Hepatic stellate cell (primary cell): ENCODE measurements around the gene SECISBP2.
A peak's percentile ranks its signal among the peaks of the same experiment; 100 is the strongest.
"Not testable (repeated sequence)": the region's sequence is repeated elsewhere in the genome, so short reads cannot be mapped to it uniquely, and the experiment has no call there.

Experiments
- DNase-seq: peaks from one replicate; pipeline ENCODE4 v3.0.0; 2011; ENCODE audit warnings: low spot score

The SECISBP2 gene, protein sequence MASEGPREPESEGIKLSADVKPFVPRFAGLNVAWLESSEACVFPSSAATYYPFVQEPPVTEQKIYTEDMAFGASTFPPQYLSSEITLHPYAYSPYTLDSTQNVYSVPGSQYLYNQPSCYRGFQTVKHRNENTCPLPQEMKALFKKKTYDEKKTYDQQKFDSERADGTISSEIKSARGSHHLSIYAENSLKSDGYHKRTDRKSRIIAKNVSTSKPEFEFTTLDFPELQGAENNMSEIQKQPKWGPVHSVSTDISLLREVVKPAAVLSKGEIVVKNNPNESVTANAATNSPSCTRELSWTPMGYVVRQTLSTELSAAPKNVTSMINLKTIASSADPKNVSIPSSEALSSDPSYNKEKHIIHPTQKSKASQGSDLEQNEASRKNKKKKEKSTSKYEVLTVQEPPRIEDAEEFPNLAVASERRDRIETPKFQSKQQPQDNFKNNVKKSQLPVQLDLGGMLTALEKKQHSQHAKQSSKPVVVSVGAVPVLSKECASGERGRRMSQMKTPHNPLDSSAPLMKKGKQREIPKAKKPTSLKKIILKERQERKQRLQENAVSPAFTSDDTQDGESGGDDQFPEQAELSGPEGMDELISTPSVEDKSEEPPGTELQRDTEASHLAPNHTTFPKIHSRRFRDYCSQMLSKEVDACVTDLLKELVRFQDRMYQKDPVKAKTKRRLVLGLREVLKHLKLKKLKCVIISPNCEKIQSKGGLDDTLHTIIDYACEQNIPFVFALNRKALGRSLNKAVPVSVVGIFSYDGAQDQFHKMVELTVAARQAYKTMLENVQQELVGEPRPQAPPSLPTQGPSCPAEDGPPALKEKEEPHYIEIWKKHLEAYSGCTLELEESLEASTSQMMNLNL

DNA sequence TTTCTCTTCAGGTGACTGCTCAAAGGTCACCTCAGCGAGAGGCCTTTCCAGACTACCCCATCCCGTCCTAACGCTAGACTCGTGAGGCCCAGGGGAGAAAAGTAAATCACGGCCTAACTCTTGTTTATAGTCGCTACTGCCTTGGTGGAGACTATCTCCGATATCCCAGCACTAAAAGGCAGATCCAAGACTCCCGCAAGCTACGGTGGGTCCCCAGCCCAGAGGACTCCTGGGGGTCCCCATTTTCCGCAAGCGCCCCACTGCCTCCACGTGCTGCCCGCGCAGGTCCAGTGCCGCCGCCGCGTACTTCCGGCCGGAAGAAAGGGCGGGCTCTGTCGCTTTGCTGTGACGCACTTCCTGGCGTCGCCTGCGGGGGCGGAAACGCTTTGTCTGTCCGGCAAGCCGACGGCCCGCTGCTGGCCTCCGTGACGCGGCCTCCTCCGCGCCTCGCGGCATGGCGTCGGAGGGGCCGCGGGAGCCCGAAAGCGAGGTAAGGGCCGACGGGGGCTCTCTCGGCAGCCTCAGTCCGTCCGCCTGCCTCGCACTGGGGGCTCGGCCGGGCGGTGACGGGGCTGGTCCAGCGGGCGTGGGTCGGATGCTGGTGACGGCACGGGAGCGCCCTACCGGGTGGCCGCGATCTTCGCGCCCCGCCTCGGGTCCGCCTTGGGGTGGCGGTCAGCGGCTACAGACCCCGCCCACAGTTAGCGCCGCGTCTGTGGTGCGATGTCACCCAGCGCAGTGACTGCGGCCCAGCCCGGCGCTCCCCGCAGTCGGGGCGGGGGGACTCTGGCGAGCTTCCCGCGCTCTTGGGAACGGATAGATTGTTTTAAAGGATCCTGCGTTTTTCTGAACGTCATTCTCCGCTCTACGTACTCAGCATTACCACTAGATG lies at the start of gene SECISBP2:
SECISBP2 (plus strand) TSS at position 378 of the 892 bp plus-strand sequence; CDS start at position 455, 77 bp downstream.
- DNase-seq: peak; percentile 89

DNA sequence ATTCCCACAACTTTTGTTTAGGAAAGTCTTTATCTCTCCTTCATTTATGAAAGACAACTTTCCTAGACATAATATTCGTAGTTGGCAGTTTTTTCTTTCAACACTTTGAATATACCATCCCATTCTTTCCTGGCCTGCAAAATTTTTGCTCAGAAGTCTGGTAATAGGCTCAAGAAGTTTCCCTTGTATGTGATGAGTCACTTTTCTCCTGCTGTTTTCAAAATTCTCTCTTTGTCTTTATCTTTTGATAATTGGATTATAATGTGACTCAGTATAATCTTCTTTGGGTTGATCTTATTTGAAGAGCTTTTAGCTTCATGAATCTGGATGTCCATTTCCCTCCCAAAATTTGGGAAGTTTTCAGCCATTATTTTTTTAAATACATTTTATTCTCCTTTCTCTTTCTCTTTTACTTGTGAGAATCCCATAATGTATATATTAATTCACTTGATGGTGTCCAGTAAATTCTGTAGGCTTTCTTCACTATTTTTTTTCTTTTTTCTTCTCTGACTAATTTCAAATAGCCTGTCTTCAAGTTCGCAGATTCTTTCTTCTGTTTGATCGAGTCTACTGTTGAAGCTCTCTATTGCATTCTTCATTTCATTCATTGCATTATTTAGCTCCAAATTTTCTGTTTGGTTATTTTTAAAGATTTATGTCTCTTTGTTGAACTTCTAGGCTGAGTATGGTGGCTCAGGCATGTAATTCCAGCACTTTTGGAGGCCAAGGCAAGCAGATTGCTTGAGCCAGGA lies 44.6 kb upstream of the SECISBP2 start:
- DNase-seq: no peak

DNA sequence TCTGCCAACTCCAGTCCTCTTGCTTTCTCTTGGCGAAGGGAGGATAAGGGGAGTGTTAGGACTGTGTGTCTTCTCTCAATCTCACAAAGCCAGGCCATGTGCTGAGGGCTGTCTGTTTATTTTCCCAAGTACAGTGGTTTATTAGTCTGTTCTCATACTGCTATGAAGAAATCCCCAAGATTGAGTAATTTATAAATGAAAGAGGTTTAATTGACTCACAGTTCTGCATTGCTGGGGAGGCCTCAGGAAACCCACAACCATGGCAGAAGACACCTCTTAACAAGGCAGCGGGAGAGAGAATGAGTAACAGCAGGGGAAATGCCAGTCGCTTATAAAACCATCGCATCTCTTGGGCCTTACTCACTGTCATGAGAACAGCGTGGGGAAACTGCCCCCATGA lies 43.5 kb upstream of the SECISBP2 start:
- no peak for DNase-seq

DNA sequence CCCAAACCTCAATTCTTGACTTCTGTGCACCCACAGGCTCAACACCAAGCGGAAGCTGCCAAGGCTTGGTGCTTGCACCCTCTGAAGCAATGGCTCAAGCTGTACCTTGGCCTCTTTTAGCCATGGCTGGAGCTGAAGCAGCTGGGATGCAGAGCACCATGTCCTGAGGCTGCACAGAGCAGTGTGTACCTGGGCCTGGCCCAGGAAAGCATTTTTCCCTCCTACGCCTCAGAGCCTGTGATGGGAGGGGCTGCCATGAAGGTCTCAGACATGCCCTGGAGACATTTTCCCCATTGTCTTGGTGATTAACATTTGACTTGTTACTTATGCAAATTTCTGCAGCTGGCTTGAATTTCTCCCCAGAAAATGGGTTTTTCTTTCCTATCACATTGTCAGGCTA lies 42.3 kb upstream of the SECISBP2 start:
- DNase-seq: not testable (repeated sequence)

DNA sequence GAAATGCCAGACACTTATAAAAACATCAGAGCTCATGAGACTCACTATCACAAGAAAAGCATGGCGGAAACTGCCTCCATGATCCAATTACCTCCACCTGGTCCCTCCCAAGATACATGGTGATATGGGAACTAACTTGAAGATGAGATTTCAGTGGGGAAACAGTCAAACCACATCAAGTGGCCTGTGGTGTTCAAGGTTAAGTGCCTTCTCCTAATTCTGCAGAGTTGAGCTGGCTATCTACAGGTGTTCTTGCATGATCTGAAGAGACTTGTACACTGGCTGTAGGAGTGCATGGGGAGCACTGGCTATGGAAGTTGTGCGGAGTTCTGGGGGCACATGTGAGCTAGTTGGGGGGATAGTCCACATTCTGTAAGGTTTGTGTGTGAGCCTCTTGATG lies 41.3 kb upstream of the SECISBP2 start:
- DNase-seq: no peak

DNA sequence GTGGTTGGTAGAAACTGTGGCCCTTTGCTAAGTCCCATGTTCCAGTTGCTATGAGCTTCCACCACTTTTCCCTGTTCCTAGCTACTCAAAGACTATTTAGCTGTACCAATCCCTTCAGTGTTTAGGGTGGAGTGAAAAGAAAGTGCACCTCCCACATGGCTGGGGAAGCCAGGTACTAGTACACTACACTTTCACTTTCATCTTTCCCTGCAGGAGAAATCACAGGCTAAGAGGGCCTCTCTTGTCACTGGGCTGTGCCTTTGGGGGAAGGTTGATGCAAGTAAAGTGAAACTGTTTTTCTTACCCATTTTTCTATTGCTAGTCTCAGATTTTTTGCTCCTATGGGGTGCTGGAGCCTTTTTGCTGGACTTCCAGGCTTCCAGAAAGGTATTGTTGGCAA lies 40.8 kb upstream of the SECISBP2 start:
- DNase-seq: no peak

DNA sequence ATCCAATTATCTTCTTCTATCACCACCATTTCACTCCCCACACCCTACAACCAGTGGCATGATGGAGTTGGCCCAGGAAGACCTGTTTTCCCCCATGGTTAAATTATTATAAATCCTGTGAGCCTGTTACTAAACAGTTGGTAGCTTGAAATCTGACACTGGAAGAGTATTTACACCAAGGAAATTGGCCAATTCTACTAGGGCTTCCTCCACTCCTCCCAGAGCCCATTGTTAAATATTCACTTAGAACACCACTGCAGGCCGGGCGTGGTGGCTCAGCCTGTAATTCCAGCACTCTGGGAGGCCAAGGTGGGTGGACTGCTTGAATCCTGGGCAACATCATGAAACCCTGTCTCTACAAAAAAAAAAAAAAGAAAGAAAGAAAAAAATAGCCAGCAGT lies 39.7 kb upstream of the SECISBP2 start:
- DNase-seq: no peak

DNA sequence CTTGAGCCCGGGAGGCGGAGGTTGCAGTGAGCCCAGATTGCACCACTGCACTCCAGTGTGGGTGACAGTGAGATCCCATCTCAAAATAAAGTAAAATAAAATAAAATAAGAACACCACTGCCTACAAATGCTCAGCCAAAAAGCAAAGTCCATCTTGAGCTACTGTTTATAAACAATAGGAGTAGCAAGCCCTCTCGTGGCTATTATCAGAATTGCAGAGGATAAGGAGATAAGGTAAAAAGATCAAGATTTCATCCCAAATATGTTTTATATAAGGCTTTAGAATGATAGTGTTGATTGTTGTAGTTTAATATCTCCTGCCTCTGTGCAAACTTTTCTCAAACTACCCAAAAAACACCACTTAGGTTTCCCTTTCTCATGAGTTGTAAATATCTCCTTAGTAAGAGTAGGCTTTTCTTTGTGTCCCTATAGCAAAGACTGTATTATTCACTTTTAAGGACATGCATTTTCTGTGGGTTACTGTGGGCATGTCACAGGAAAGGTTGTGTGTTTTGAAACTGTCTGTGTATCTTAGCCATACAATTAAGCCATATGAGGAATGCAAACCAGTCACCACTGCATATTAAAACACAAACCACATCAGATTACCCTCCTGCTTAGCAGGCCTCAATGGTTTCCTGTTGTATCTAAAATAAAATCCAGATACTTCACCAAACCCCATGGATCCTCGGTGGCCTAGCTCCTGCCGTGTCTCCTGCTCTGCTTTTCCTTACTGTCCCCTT lies 39.1 kb upstream of the SECISBP2 start:
- peak; percentile 48 for DNase-seq

DNA sequence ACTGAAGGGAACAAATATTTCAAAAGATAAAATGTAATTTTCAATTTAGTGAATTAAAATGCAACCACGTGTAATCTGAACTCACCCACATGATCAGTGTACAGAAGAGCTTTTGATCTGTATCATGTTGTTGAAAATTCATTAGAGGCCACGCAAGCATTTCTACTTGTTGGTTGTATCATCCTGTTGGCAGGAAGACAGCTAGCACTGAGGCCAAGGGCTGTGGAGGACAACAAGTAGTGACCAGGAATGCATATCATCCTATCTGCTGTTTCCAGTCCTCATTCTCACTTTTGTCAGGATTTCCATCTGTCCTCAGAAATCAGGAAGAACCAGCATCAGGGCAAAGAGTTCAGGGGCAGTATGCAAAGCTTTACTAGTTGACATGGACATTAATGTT lies 37.2 kb upstream of the SECISBP2 start:
- DNase-seq: no peak

DNA sequence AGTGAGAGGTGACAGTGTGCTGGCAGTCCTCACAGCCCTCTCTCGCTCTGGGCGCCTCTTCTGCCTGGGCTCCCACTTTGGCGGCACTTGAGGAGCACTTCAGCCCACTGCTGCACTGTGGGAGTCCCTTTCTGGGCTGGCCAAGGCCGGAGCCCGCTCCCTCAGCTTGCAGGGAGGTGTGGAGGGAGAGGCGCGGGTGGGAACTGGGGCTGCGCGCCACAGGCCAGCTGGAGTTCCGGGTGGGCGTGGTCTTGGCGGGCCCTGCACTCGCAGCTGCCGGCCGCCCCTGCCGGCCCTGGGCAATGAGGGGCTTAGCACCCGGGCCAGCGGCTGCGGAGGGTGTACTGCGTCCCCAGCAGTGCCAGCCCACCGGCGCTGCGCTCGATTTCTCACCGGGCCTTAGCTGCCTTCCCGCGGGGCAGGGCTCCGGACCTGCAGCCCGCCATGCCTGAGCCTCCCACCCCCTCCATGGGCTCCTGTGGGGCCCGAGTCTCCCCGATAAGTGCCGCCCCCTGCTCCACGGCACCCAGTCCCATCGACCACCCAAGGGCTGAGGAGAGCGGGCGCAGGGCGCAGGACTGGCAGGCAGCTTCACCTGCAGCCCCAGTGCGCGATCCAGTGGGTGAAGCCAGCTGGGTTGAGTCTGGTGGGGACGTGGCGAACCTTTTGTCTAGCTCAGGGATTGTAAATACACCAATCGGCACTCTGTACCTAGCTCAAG lies 35.9 kb upstream of the SECISBP2 start:
- not testable (repeated sequence) for DNase-seq

DNA sequence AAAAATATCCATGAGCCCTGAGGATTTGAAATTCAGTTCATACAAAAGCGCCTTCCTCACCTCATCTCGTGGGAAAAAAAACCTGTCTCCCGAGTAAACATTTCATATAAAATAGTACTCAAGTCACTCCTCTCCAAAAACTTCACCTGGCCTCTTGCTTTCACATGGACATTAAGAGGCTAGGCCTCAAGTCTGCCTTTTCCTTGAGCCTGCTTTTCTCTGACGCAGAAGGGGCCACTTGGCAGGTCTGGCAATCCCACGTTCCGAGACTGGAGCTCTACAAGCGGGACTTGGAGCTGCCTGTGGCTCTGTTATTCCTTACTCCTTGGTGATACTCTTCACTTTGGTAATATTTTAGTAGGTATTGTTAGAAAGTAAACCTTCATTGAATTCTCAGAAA lies 34.2 kb upstream of the SECISBP2 start:
- no peak for DNase-seq

DNA sequence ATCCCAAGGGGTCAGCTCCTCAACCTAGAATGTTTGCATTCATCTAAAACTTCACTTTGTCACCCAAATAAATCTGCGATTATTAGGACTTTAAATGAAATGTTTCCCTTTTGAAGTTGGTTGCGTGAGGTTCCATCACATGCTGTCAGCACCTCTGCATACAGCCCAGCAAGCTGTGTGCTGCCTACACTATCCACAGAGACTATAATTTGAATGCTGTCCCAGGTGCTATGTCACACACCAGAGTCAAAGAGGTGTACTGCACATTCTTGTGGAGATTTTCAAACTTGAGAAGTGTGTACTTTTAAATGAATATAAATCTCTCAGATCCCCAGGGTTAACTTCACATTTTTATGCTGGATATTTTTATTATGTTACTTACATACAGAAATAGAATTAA lies 26.6 kb upstream of the SECISBP2 start:
- DNase-seq: no peak

DNA sequence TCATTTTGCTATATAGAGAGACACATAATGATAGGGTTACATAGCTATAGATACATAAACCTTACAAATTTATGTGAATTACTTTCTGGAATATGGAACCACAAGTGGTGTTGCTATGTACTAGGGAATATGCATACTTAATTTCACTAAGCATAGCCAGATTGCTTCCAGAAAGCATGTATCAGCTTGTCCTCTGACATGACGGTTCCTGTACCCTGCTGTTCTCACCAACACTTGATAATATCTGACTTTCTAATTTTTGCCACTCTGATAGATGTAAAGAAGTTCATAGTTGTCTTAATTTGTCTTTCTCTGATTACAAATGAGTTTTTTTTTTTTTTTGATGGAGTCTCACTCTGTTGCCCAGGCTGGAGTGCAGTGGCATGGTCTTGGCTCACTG lies 25.3 kb upstream of the SECISBP2 start:
- no peak for DNase-seq

DNA sequence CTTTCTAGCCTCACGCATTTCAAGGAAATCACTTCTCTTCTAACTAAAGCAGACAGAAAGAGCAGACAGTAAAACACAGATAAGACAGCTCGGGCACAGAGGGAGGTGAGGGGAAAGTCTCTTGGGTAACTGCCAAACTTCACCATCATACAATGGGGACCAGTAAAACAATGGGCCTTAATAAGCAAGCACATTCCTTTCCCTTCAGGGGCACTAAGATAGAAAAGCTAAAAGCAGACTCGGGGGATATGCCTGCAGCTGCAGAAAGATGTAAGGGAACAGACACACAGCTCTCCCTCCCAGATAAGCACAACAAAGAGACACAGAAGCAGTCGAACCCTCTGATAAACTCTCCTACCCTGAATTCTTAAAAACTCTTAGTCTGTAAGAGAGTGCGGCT lies 22.9 kb upstream of the SECISBP2 start:
- no peak for DNase-seq

DNA sequence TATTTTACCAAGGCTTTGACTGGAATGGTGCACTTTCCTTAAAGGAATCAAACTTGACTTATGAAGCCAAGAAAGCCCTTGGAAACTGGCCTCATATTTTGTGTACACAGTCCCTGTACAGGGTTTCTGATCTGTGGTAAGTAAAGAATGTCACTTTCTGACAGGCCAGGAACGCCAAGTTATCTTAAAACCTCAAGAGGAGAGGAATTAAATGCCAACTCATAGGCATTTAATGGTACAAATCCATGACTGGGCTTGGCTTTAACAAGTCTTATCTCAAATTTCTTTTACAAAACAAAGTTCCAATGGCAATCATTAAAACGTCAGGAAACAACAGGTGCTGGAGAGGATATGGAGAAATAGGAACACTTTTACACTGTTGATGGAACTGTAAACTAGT lies 16.3 kb upstream of the SECISBP2 start:
- DNase-seq: not testable (repeated sequence)

DNA sequence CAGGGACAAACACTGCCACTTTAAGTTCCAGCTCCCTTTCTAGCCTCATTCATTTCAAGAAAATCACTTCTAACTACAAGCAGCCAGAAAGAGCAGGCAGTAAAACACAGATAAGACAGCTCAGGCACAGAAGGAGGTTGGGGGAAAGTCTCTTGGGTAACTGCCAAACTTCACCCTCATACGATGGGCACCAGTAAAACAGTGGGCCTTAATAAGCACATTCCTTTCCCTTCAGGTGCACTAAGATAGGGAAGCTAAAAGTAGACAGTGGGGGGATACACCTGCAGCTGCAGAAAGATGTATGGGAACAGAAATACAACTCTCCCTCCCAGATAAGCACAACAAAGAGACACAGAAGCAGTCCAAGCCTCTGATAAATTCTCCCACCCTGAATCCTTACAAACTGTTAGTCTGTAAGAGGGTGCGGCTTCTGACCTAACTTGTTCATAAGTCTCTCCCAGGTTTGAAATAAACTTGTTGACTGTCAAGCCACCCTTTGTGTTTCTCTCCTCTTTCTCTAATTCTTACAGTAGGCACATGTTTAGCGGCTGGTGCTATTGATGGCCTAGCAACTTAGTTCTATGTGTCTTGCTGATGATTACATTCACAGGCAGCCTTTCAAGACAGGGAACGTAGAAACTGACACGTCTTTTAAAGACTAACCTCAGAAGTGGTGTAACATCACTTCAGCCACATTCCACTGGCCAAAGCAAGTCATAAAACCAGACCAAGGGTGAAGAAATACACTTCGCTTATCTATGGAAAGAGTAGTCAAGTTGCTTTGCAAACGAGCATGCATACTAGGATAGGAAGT lies 14.1 kb upstream of the SECISBP2 start:
- DNase-seq: no peak

DNA sequence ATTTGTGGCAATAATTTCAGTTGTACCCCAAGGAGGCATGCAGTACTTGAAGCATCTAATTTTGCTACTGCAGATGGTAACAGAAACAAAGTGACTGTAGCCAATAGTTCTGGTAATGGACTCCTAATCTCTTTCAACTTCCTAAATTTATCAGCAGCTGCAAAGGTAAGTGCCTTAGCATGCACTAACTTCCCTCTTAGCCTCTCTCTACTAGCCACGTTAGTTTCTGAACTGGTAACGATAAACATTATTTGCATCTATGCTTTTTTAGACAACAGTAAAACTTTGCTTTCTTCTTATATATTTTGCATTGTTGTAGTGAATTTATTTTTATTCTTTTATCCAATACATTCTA lies 13.5 kb upstream of the SECISBP2 start:
- DNase-seq: no peak

DNA sequence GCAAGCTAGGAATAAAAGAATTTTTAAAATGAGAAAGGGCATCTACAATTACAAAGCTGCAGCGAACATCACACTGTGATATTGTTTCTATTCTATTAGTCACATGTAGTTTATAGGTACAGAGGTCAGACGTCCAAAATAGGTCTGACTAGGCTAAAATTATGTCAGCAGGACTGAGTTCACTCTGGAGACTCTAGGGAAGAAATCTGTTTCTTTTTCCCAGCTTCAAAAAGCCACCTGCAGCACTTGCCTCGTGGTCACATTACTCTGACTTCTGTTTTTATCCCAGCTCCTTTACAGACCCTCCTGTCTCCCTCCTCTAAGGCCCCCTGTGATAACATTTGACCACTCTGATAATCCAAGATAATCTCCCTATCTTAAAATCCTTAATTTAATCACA lies 12.4 kb upstream of the SECISBP2 start:
- DNase-seq: no peak

DNA sequence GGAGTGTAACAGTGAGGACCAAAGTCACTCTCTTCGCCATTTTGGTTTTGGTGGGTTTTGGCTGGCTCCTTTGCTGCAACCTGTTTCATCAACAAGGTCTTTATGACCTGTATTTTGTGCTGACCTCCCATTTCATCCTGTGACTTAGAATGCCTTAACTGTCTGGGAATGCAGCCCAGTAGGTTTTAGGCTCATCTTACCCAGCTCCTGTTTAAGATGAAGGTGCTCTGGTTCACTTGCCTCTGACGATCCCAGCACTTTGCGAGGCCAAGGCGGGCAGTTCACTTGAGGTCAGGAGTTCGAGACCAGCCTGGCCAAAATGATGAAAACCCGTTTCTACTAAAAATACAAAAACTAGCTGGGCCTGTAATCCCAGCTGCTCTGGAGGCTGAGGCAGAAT lies 9.1 kb upstream of the SECISBP2 start:
- no peak for DNase-seq
